NCI-H1092 (cell line): ENCODE measurements around the gene OR1F1.
"Not testable (repeated sequence)": the region's sequence is repeated elsewhere in the genome, so short reads cannot be mapped to it uniquely, and the experiment has no call there.

Experiments
- DNase-seq: peaks from one replicate; lab custom pipeline; 2025; lab: John Stamatoyannopoulos, UW

Gene OR1F1

DNA sequence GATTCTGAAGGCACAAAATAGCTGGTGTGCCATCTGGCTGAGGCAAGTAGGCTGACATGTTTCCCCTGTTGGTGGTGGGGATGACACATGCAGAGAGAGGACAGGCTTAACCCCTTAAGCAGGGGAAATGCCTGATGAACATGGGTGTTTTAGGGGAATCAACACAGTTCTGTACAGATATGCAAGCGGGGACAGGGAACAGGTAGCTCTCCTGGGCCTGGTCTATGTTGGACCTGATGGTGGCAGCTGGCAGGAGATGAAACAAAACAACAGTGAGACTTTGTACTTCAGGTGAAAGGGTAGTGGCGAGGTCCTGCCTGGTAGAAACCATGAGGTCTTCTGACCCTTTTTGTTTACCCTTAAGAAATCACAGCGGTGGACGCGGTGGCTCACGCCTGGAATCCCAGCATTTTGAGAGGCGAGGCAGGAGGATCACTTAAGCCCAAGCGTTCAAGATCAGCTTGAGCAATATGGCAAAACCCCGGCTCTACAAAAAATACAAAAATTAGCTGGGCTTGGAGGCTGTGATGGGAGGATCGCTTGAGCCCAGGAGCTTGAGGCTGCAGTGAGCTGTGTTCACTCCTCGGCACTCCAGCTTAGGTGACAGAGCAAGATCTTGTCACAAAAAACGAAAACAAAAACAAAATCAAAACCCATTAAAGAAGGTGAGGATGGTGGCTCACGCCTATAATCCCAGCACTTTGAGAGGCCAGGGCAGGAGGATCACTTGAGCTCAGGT lies 10.5 kb downstream of the OR1F1 start:
- DNase-seq, result no peak

- no peak for DNase-seq
Observed at GRCh38 chr16:3202903-3203539, 15.0 kb downstream of the OR1F1 start.

GRCh38 chr16:3205939-3206338 lies 17.9 kb downstream of the OR1F1 start:
- not testable (repeated sequence) for DNase-seq

- no peak for DNase-seq
Observed at GRCh38 chr16:3207086-3207953, 19.3 kb downstream of the OR1F1 start.

- DNase-seq, result no peak
Observed at GRCh38 chr16:3212006-3212405, 24.0 kb downstream of the OR1F1 start.

DNA sequence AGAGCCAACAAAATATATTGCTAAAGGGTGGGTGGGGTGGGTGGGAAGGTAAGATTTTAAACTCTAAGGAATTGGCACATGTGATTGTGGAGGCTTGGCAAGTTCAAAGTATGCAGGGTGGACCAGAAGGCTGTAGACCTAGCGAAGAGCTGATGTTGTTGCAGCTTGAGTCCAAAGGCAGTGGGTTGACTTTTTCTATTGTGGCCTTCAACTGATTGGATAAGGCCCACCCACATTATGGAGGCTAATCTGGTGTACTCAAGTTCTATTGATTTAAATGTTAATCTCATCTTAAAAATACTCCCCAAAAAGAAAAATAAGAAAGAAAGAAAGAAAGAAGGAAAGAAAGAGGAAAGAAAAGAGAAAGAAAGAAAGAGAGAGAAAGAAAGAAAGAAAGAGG lies 24.6 kb downstream of the OR1F1 start:
- DNase-seq, result no peak

DNA sequence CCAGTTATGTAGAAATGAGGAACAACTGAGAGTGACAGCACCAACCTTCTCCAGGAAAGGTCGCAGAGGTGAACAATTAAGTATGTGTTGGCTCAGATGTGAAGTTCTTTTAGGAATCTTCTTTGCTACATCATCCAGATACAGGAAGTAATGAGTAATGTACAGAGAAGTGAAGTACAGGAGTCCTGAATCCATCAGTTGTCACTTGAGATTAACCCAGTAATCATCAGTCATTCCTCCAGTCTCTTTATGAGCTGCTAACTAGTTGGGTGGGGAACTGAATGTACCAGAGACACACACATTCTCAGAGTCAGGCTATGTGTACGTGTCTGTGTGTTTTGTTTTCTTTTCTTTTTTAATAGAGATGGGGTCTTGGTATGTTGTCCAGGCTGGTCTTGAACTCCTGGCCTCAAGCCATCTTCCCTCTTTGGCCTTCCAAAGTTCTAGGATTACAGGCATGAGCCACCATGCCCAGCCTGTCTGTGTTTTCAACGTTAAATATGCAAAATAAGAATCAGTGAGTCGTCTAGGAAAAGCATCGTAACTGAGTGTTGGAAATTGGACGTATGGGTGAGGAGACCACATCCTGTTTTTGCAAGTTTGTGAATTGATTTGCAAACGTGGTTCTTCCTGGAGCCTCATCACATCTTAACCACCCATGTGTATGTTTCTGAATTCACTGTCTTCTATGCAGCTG lies 27.0 kb downstream of the OR1F1 start:
- DNase-seq, result no peak

DNA sequence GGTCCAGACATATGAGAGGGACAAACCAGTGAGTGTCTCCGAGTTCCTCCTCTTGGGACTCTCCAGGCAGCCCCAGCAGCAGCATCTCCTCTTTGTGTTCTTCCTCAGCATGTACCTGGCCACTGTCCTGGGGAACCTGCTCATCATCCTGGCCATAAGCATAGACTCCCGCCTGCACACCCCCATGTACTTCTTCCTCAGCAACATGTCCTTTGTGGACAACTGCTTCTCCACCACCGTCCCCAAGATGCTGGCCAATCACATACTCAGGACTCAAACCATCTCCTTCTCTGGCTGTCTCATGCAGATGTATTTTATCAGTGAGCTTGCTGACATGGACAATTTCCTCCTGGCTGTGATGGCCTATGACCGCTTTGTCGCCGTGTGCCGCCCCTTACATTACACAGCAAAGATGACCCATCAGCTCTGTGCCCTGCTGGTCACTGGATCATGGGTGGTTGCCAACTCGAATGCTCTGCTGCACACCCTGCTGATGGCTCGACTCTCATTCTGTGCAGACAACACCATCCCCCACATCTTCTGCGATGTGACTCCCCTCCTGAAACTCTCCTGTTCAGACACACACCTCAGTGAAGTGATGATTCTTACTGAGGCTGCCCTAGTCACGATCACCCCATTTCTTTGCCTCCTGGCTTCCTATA lies 27.7 kb downstream of the OR1F1 start:
- DNase-seq, result no peak

GRCh38 chr16:3216263-3216640 lies 28.2 kb downstream of the OR1F1 start:
- no peak for DNase-seq

- DNase-seq, result no peak
Observed at GRCh38 chr16:3220839-3221238, 32.8 kb downstream of the OR1F1 start.

- no peak for DNase-seq
Observed at GRCh38 chr16:3223913-3224515, 36.0 kb downstream of the OR1F1 start.

DNA sequence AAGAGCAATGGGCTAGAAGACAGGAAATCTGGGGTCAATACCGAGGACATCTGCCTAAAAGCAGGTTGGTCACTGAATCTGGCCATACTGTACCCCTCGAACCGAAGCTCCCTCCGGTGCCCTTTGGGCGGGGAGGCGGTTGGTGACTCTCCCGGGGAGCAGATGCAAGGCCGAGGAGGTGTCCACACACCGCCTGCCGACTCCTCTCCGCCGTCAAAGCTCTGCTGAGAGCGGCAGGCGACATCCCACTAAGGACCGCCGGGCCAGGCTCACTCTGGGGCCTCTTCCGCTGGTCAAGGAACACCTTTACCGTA lies 46.5 kb downstream of the OR1F1 start:
- no peak for DNase-seq

DNA sequence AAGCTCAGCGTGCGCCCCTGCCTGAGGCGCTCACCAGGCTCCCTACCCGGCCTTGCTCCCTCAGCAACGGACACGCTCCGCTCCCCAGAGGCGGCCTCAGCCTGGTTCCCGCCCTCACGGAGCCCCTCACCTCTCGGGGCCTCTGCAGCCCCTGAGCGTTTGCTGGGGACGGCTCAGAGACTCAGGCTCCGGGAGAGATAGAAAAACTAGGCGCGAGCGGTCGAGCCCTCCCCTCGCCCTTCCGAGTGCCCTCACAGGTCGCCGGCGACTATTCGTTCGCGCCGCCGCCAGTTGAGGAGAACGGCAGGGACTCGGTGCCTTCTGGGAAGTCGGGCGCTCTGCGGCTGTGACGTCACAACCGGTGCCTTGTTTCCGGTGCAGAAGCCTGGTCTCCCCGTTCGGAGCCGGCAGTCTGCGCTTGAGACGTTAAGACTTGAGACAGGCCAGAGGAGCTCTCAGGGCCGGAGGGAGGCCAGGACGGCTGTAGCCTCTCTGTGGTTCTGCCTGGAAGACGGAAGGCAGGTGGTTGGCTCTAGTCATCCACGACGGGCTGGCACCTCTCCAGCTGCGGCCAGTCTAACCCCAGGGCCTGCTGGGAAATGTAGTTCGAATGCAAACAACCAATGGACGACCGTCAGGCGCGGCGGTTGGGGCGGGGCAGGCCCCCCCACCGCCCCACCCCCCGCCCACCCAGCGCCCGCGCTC lies 47.0 kb downstream of the OR1F1 start, which contains the start of gene ZNF200:
ZNF200 (minus strand) TSS at position 302 of the 705 bp plus-strand sequence. CDS start 1,403 bp downstream, outside the sequence.
- DNase-seq, result peak; percentile 94

- no peak for DNase-seq
Observed at GRCh38 chr16:3235856-3236669, 48.1 kb downstream of the OR1F1 start.

- DNase-seq, result no peak
Observed at GRCh38 chr16:3241761-3242160, 53.8 kb downstream of the OR1F1 start.

- DNase-seq, result no peak
Observed at GRCh38 chr16:3242709-3243108, 54.7 kb downstream of the OR1F1 start.

DNA sequence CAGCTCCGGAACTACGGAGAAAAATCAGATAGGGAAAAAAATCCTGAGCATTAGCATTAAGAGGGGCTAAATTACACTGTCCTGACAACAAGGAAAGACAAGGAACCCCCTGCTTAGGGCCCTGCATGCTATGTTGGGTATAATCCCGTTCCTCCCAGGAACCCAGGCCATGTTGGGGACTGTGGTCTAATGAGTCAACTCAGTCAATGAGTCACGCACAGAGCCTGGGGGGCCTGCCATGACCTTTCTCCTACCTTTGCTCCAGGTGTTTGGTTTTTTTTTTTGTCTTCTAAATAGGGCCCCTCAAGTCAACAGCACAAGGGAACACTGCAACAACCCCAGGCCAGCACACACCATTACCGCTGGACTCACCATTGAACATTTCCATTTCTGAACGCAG lies 55.9 kb downstream of the OR1F1 start:
- DNase-seq, result no peak

DNA sequence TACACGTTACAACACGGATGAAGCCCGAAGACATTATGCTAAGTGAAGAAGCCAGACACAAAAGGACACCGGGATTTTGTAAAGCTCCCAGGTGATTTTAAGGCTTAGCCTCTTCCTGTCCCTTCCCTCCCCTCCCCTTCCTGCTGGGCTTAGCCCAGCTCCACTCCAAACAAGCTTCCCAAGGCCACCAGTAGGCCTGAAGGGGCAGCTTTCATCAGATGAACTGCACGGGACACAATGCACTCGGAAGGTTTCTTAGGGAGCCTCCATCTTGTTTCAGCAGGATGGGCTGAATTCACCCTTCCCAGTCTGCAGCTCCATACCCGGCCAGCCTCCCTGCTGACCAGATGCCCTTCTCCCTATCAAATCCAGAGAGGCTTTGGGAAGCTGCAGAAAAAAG lies 58.0 kb downstream of the OR1F1 start:
- DNase-seq, result no peak

- no peak for DNase-seq
Observed at GRCh38 chr16:3246876-3247275, 58.9 kb downstream of the OR1F1 start.

GRCh38 chr16:3248596-3248995 lies 60.6 kb downstream of the OR1F1 start:
- no peak for DNase-seq
